HG02884 (cell line): ENCODE data around the gene OAT.
"Not testable (repeated sequence)": the region's sequence is repeated elsewhere in the genome, so short reads cannot be mapped to it uniquely, and the experiment has no call there.

Source experiments
- ATAC-seq: cut with Tn5 transposase; IDR thresholded peaks from one replicate; pipeline ENCODE4 v1.9.1; 2021; ENCODE audit warnings: mild to moderate bottlenecking, moderate library complexity; ENCODE audit not compliant: unreplicated experiment

Gene OAT

DNA sequence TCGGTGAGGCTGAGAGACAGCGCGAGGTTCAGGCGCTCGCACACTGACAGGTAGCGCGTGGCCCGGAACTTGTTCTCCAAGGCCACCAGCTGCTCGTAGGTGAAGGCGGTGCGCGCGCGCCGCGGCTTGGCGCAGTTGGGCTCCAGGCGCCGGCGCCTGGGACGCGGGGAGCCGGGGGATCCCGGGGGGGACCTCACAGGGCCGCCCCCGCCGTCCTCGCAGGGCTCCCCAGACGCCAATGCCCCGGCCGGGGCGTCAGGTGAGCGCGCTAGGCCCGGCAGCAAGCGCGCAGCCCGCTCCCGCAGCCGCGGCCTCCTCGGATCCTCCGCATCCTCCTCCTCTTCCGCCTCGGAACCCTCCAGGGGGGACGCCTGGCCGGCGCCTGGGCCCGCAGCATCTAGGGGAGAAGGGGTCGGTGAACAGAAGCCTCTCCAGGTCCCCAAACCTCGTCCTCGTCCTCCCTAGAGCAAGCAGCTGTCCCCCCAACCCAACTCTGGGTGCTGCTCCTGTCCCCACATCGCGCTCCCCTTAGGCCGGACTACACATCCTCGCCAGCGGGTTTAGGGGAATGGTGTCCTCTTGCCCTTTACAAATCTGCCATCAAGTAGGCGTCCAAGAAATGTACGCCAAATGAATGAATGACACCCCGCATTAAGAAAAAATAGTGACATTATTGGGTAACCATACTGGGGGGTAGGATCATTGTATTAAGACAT lies 29.2 kb upstream of the OAT start:
- no peak for ATAC-seq

DNA sequence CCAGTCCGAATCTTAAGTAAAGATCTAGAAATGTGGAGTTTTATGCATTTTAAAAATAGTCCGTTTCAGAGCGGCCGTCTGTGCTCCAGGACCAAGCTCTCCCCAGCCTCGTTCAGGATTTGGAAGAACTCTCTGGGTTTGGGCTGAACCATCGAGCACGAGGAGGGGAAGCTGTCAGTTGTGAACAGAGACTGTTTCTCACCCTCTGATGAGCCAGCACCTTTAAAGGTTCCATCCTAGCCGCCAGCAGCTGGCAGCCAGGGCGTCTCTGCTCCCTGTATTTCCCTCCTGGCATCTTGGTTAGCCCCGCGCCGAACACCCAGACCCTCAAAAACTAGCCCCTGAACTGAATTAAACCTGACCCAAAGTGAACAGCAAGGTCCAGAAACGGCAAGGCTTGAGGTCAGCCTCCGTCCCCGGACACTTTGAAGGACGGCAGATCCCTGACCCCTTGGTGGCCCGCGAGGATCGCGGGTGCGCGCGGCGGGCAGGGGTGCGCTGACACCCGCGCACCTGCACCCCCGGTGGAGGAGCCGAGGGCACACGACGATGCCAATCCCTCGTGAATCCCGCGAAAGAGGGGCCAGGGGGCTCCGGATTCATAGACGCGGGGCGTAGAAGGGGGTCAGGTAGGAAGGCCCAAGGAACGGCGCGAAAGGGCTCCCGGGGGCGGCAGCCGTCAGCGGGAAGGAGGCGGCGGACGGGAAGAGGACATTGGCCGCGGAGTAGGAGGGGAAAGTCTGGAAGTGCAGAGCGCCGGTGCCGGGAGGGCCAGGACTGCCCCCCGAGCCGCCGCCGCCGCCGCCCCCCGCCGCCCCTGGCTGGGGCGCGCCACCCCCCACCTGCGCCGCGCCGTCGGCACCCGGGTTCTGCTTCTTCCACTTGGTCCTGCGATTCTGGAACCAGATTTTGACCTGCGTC lies 28.4 kb upstream of the OAT start:
- ATAC-seq, result no peak

DNA sequence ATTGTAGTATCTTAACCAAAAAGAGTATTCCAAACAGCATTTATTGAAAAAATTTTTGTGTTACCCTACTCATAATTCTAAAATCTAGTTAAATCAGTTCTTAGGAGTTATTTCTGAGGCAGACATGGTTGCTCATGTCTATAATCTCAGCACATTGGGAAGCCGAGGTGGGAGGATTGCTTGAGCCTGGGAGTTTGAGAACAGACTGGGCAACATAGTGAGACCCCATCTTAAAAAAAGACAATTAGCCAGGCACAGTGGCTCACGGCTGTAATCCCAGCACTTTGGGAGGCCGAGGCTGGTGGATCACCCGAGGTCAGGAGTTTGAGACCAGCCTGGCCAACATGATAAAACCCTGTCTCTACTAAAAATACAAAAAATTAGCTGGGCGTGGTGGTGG lies 23.0 kb upstream of the OAT start:
- ATAC-seq, result not testable (repeated sequence)

DNA sequence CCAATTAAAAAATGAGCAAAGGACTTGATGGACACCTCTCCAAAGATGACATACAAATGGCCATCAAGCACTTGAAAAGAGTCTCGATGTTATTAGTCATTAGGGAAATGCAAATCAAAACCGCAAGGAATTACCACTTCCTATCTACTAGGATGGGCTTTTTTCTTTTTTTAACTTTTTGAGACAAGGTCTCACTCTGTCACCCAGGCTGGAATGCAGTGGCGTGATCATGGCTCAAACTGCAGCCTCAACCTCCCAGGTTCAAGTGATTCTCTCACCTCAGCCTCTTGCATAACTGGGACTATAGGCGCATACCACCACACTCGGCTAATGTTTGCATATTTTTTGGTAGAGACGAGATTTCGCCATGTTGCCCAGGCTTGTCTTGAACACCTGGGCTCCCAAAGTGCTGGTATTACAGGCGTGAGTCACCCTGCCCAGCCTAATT lies 17.5 kb upstream of the OAT start:
- peak; percentile 74 for ATAC-seq

DNA sequence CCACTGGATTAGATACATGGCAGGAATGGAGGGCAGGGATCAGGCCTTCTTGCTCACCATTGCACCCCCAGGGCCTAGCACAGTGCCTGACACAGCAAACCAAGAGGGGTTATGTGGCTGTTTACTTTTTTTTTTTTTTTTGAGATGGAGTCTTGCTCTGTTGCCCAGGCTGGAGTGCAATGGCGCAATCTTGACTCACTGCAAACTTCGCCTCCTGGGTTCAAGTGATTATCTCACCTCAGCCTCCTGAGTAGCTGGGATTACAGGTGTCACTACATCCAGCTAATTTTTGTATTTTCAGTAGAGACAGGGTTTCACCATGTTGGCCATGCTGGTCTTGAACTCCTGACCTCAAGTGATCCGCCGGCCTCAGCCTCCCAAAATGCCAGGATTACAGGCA lies 17.0 kb upstream of the OAT start:
- ATAC-seq, result not testable (repeated sequence)

DNA sequence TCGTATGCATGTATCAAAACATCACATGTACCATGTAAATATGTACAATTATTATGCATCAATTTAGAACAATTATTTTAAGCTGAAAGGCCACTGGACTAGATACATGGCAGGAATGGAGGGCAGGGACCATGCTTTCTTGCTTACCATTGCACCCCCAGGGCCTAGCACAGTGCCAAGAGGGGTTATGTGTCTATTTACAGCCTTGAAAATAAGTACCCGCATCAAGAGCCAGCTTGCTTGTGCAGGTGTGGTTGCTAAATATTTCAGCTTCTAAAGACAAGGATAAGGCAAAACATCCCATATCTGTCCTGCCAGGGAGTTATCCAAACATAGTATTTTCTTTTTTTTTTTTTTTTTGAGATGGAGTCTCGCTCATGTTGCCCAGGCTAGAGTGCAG lies 14.7 kb upstream of the OAT start:
- ATAC-seq, result no peak

DNA sequence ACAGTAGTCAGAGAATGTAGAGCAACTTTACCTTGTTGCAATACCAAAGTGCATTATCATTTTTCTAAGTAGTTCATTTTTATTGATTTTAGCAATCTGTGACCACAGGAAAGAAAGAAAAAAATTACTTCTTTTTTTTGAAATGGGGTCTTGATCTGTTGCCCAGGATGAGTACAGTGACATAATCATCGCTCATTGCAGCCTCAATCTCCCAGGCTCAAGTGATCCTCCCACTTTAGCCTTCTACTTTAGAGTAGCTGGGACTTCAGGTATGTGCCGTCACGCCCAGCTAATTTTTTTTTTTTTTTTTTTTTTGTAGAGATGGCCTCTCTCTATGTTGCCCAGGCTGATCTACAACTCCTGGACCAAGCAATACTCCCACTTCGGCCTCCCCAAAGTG lies 11.4 kb upstream of the OAT start:
- no peak for ATAC-seq

DNA sequence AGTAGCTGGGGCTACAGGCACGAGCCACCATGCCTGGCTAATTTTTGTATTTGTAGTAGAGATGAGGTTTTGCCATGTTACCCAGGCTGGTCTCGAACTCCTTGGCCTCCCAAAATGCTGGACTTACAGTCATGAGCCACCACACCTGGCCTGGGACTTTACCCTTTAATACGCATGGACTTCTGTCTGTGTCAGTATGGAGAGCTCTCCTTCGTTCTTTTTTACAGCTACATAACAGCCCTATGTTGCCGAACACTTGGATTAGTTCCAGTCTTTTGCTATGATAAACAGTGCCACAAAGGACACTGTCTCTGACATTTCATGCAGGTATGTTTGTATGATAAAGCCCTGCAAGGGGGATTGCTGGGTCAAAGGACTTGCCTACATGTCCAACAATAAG lies 10.9 kb upstream of the OAT start:
- ATAC-seq, result no peak

DNA sequence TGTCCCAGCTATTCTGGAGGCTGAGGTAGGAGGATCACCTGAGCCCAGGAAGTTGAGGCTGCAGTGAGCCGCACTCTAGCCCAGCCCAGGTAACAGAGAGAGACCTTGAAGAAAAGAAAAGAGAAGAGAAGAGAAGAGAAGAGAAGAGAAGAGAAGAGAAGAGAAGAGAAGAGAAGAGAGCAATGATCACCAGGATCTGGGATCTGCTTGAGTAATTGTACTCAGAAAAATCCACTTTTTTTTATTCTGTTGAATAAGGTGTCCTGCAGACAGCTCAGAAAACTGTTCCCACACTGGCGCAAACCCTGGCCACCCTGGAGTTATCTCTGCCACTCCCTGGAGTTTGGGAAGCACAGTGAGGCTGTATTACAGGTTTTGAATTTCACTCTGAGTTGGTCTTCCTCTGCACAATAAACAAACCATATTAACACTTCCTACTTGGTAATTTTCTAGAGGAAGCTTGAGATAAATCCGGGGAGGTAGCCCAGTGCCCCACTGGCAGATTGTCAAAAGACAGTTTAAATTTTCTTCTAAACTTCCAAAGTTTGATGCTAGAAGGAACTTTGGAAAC lies 9.6 kb upstream of the OAT start:
- ATAC-seq, result no peak

DNA sequence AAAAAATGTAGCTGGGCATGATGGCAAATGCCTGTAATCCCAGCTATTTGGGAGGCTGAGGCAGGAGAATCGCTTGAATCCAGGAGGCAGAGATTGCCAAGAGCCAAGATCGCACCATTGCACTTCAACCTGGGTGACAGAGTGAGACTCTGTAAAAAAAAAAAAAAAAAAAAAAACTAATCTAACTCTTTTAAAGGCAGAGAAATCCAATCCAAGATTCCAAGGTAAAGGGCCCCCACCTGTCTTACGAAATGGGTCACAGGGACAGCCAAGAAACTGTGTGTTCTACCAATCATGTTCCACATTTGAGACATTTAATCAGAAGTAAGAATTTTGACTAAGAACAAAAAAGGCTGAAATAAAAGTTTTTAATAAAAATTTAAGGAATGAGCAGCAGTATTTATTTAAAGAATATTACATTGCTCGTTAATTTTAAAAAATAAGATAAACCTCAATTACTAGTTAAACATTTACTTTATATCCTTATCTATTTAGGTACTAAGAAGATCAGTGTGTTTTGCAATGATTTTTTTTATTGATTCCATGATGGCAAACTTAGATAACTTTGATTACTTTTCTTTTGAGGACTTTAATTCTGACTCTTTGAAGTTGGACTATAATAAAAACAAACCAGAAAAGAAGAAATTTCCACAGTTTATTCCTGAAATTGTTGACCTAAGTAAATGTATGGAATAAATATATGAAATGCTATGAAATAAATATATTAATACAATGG lies 6.7 kb upstream of the OAT start:
- ATAC-seq, result no peak

DNA sequence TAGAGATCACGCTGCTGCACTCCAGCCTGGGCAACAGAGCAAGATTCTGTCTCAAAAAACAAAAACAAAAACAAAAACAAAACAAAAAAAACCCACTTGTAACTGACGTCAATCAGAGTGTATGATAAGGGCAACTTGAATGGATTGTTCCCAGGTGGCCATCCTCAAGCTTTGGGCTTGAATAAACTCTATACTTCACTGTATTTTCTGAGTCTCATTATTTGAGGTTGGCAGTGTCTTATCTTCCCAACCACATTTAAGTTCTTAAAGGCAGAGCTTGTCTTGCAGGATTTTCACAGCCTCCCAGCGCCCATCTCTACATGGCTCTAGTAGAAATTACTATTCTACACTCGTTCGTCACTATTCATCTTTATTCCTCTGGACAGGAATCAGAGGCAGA lies 5.1 kb upstream of the OAT start:
- ATAC-seq, result no peak

DNA sequence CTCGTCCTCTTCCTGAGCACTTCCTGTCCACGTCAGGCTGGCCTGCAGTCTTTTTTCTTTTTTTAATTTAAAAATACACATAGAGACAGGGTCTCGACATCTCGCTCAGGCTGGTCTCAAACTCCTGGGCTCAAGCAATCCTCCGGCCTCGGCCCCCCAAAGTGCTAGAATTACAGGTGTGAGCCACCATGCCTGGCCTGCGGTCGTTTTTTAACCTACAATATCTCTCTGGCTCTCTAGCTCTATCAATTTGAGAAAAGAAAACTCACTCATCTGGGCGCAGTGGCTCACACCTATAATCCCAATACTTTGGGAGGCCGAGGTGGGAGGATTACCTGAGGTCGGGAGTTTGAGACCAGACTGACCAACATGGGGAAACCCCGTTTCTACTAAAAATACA lies 4.0 kb upstream of the OAT start:
- no peak for ATAC-seq

DNA sequence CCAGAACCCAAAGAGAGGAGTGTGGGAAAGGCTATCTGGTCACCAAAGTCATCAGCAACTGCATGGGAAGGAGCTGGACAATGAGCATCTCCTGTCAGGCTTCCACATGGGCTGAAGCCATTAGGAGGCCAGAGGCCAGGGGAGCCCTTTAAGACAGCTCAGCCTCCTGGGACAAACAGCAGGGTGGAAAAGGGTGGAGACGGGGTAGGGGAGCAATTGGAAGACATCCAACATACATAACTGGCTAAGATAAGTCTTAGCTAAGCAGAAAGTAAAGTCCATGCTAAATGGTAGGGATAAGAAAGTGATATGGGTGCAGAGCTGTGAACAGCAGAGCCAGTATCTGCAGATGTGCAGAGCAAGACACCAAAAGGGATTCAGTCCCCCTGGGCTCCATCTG lies 1.5 kb upstream of the OAT start:
- no peak for ATAC-seq

DNA sequence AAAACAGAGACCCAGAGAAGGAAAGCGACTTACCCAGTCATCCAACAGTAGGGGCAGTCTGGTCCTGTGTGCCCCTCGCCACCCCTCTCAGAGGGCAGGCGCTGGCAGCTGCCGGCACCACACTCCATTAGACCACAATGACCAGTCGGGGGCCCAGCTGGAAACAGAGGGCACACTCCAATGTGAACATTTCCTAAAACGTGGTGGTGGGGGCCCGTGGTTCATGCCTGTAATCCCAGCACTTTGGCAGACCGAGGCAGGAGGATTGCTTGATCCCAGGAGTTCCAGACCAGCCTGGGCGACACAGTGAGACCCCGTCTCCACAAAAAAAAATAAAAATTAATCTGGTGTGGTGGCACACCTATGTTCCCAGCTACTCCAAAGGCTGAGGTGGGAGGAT lies 912 bp upstream of the OAT start:
- no peak for ATAC-seq

DNA sequence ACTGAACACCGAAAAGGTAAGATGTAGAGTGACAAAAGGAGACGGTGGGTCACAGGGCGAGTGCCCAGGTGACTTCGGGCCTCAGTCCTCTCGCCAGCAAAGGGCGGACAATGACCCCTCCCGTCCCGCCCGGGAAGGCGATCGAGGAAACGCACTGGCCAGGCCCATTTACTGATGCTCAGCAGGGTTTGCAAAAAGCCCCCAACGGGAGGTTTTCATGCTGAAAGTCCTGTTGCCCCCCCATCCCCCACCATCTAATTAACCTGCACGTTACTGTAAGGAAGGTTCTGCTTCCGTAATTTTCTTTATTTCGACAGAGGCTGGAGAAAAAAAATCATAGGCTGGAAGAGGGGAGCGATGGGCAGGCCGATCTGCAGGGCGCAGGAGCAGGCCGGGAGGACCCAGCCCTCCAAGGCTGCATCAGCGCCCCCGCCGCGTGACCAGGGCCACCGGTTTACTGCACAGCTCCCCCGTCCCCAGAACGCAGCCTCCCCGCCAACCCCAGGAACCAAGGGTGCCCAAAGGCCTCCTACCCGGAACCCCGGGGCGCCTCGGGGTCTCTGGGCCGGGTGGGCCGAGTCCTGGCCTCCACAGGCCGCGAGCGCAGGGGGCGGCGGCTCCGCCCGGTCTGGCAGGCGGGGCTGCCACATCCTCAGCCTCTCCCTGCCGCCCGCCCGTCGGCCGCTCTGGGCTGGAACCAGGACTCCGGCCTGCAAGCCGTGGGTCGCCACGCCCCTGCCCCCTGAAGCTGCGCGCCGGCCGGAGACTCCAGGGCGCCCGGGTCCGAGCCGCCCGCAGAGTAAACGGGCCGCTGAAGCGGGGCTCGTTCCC lies 613 bp downstream of the OAT start:
- peak; percentile 25 for ATAC-seq

DNA sequence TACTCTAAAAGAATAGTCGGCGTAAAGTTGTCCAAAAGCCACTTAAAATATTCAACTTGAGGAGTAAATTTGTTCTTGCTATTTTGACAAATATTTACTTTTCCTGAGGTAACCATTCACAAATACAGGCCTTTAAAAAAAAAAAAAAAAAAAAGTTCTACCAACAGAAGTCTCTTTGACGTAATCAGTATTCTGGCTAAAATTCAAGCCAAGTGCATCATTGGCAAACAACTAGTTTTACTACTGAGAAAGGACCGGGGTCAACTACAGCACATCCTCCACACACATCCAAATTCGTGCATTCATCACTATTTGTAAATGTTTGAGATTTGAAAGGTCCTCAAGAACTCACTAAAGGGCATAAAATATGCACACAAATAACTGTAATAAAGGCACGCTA lies 2.0 kb downstream of the OAT start:
- ATAC-seq, result no peak

DNA sequence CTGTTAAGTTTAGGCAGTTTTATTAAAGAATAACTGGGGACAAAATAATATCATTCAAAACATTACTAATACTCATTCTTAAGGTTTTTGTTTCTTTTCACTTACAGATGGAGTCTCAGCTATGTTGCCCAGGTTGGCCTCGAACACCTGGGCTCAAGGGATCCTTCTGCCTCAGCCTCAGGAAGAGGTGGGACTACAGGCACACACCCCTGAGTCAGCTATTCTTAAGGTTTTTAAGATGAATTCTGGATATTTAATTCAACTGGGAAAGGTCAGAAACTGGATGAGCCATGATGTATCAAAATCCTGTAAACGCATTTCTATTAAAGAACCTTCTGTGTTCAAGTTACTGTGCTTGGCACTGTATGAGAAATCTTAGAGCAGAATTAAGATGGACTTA lies 3.5 kb downstream of the OAT start:
- ATAC-seq, result no peak

DNA sequence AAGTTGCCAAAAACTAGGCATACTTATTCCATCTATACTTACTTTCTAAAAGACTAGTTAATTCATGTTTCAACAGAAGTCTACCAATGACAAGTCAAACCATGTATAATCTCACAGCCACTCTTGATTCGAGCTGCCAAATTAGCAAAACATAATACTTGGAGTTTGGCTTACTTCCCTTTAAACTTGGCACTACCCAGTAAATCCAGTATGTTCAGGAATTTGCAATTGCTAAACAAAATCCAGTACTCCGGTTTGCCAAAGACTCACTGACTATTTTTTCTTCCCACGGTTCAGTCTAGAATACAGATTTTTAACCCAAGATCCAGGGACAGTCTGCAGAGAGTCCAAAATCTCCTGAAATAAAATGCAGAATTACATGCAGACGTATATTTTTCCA lies 4.6 kb downstream of the OAT start:
- ATAC-seq, result no peak

DNA sequence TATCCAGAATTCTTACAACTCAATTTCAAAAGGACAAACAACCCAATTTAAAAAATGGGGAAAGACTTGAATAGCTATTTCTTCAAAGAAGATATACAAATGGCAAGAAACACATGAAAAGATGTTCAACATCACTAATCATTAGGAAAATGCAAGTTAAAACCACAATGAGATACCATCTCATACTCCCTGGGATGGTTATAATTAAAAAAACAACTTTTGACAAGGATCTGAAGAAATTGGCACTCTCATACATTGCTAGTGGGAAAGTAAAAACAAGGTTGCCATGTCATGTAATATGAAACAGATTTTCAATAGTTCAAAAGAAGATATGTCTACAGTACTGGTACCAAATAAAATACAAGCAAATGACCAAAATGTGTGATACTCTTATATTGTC lies 9.0 kb downstream of the OAT start:
- no peak for ATAC-seq

DNA sequence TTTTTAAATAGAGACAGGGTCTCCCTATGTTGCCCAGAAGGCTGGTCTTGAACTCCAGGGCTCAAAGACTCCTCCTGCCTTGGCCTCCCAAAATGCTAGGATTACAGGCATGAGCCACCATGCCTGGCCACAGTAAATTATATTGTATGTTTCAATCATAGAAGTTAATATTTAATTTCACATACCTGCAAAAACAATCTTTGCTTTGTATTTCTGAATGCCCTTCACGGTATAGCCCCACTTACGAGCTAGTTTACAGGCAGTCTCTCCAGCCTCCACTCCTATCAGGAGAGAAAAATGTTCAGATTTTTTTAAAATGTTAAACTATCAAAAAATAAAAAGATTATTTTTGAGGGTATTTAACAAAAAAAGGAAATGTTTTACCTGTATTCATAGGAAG lies 10.4 kb downstream of the OAT start:
- ATAC-seq, result no peak
